HG02852 (cell line): ENCODE results near the gene HK3.

ENCODE experiments used
- ATAC-seq: cut with Tn5 transposase; IDR thresholded peaks from one replicate; pipeline ENCODE4 v1.9.1; 2021; ENCODE audit warnings: mild to moderate bottlenecking, moderate library complexity; ENCODE audit not compliant: unreplicated experiment

HK3 gene

GRCh38 chr5:176851380-176851779, 47.8 kb downstream of the HK3 start:
- no peak for ATAC-seq

- ATAC-seq: no peak
Observed at GRCh38 chr5:176850371-176851245, 48.5 kb downstream of the HK3 start.

GRCh38 chr5:176849611-176850227, 49.4 kb downstream of the HK3 start:
- no peak for ATAC-seq

- no peak for ATAC-seq
Observed at GRCh38 chr5:176848651-176849050, 50.5 kb downstream of the HK3 start.

- no peak for ATAC-seq
Observed at GRCh38 chr5:176847726-176848290, 51.3 kb downstream of the HK3 start.

GRCh38 chr5:176847148-176847547, 52.0 kb downstream of the HK3 start:
- no peak for ATAC-seq

GRCh38 chr5:176846335-176847140, 52.6 kb downstream of the HK3 start:
- ATAC-seq: no peak

GRCh38 chr5:176845392-176845713, 53.8 kb downstream of the HK3 start:
- ATAC-seq: no peak

- no peak for ATAC-seq
Observed at GRCh38 chr5:176844706-176845391, 54.3 kb downstream of the HK3 start.

- ATAC-seq: no peak
Observed at GRCh38 chr5:176844281-176844680, 54.9 kb downstream of the HK3 start.

GRCh38 chr5:176843673-176844072, 55.5 kb downstream of the HK3 start:
- no peak for ATAC-seq

GRCh38 chr5:176837707-176838115, 61.4 kb downstream of the HK3 start:
- no peak for ATAC-seq

- ATAC-seq: no peak
Observed at GRCh38 chr5:176836811-176837706, 62.1 kb downstream of the HK3 start.

GRCh38 chr5:176835918-176836317, 63.2 kb downstream of the HK3 start:
- ATAC-seq: no peak

GRCh38 chr5:176833286-176833685, 65.9 kb downstream of the HK3 start:
- ATAC-seq: no peak

GRCh38 chr5:176832162-176832561, 67.0 kb downstream of the HK3 start:
- ATAC-seq: no peak

- no peak for ATAC-seq
Observed at GRCh38 chr5:176831425-176831824, 67.7 kb downstream of the HK3 start.

GRCh38 chr5:176830995-176831423, 68.1 kb downstream of the HK3 start:
- ATAC-seq: no peak
